ENCODE data around the gene WRNIP1.

The WRNIP1 gene

DNA sequence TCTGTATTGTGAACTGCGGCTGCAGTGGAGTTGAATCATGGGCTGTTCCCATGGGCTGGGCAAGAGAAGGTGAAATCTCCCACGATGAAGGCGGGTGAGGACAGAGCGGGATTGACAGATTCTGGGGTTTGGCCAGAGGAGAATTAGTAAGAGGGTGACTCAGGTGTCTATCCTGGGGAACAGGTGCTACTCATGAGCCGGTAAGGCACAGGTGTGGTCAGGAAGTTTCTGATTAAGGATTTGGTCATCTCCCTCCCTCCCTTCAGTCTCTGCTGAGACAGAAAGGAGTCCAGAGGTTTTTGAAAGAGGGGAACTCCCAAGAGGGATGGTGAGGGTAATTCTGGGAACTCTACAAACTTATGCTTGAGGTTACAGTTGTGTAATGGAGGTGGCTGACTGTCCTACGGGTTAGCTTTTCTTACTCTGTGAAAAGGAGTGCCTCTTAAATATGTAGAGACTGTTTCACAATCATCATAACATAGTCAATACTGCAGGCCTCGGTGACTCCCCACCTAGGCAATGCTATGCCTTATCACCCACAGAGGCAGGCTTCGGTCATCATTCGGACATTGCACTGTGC, 45.0 kb downstream of the WRNIP1 start:
- no peak for DNase-seq

GRCh38 chr6:2812695-2813094, 47.5 kb downstream of the WRNIP1 start:
- no peak for DNase-seq

DNA sequence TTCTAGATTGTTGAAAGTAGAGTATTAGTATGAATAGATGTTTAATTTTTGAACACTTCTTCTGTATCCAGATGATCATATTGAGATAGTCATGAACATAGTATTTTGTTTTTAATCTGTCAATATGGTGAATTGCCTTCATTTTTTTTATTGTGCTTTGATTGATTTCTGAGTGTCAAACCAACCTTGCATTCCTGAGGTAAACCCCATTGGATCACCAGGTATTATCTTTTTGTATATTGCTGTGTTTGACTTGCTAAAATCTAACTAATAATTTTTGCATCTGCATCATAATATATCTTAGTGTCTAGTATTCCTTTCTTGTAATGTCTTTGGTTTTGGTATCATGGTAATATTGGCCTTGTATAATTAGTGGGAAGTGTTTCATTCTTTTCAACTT, 51.0 kb downstream of the WRNIP1 start:
- DNase-seq = no peak

DNA sequence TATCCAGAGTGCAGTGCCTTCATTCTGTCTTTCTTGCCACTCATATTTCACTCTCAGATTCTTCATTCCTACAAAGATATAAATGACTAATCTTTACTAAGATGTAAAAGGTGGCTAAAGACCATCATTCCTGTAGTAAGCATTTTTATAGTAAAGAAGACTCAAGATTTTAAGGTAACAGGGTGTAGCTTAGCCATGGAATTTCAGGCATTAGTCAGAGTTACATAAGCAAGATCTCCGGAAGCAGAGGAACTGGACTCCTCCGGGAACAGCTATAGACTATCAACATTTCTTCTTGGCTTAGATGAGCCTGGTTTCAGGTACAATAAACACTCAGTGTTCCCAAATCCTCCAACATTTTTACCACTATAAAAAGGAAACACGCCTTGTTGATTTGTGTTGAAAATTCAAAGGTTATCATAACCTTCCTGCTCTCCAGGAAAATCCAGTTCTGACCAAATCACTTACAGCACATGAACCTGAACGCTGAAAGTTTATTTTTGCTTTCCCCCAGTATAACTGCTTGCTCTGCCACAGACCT, 52.8 kb downstream of the WRNIP1 start:
- no peak for DNase-seq

DNA sequence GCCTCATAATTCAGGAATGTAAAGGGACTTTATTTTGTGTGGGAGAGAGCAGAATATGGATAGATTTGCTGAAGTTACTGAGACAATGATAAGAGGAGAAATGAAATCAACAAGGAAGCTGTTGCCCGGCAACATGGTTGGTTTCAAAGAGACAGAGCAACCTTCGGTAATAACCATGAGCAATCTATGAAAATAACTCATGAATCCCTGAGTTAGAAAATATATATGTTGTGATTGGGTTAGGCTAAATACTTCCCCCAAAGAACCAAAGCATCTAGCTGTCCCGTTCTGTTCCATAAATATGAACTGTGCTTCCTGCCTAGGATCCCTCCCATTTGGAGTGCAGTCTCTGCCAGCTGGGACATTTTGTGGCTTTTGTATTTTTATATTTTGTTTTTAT, 53.4 kb downstream of the WRNIP1 start:
- DNase-seq = no peak

DNA sequence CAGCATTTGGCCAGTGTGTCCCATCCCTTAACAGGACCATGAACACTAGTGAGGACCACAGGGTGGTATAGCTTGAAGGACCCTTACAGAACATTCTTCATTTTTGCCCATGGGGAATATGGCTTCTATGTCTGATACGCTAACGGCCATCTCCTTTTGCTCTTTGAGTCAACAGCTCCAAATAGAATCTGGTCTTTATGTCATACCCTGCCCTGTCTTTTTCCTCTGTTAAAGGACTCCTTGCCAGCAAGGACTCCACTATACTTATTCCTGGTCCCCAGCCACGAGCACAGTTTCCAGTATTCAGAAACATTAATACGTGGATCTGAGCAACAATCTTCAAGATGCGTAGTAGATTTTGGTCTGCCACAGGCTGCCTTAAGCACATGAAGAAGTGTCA, 53.9 kb downstream of the WRNIP1 start:
- no peak for DNase-seq

DNA sequence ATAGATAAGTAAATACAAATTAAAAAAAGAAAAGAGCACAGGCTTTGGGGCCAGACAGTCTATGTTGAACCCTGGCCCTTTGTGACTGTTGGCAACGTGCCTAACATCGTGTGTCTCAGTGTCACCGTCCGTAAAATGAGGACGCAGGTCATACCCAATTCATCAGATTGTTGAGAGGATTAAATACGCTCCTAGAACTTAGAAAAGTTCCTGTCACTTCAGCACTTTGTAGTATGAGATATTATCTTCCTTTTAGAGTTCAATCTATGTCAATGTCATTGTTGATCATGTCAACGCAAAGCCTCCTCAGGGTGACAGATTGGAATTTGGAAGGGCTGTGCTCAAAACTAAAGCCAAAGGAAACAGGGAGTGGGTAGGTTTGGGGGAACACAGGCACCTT, 54.8 kb downstream of the WRNIP1 start:
- no peak for DNase-seq

DNA sequence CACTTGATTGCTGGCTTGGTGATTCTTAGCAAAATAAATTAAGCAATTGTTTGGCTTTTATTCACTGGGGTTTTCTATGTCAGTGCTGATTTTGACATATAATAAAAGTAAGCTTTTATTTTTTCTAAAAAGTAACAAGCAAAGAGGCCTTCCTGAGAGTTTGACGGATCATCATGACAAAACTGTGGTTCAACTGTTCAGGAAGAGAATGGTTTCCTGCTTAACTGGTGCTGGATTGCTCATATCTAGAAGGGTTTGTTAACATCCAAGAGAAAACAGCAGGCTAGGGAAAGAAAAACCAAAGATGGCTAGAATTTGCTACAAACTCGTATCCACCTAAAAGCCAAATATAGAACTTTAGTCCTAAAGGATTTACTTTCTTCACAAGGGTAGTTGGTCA, 55.2 kb downstream of the WRNIP1 start:
- no peak for DNase-seq

GRCh38 chr6:2821554-2821953, 56.4 kb downstream of the WRNIP1 start:
- DNase-seq = no peak

GRCh38 chr6:2823104-2823850, 58.1 kb downstream of the WRNIP1 start:
- no peak for DNase-seq

DNA sequence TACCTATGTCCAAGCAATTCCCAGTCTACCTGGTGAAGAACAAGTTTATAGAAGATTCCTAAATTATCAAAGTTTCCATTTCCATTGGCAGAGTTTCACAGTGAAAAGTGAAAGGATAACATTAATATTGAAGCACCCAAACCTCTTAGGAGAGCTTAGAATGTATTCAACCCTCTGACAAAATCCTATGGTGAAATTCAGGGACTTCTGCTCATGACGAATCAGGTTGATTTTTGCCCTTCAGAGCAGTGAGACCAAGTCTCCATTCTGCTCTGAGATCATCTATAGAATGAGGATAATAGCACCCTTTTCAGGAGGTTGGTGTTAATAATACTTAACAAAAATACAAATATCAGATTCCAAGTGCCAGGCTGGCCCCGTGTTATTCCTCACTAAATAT, 60.9 kb downstream of the WRNIP1 start:
- no peak for DNase-seq

GRCh38 chr6:2827142-2827541, 61.9 kb downstream of the WRNIP1 start:
- no peak for DNase-seq

DNA sequence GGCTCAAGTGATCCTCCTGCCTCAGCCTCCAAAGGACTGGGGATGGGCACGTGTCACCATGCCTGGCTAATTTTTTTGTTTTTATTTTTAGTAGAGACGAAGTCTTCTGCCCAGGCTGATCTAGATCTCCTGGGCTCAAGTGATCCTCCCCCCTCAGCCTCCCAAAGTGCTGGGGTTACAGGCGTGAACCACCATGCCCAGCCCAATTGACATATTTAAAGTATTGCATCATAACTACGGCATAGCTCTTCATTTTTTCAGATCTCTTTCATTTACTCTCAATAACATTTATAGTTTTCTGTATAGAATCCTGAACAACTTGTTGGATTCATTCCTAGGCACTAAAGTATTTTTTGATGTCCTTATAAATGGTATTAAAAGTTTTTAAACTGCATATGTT, 63.4 kb downstream of the WRNIP1 start:
- DNase-seq = no peak

GRCh38 chr6:2829253-2829652, 64.1 kb downstream of the WRNIP1 start:
- no peak for DNase-seq

- DNase-seq = no peak
These were observed 65.0 kb downstream of the WRNIP1 start for GRCh38 chr6:2830183-2830582.

- no peak for DNase-seq
These were observed 66.2 kb downstream of the WRNIP1 start for GRCh38 chr6:2831392-2831791.

DNA sequence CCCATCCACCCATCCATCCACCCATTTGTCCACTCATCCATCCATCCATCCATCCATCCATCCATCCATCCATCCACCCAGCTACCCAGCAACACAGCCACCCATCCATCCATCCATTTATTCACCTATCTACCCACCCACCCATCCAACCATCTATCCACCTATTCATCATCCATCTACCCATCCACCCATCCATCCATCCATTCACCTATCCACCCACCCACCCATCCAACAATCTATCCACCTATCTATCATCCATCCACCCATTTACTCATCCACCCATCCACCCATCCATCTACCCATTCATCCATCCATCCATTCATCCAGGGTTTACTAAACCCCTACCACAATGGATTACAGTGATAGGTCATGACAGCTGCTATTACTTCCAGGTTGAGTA, 69.1 kb downstream of the WRNIP1 start:
- DNase-seq = no peak
